HUES64 (cell line): ENCODE data around the gene PCBP3.

Experiments
- H3K27ac ChIP-seq: 2 replicates; pipeline ENCODE4 v1.7.0; 2013; ENCODE audit warnings: low read depth, low read length, inconsistent platforms
- H3K27me3 ChIP-seq: 2 replicates; pipeline ENCODE4 v1.6.1; 2013; ENCODE audit warnings: mild to moderate bottlenecking, low read length; ENCODE audit not compliant: insufficient read depth
- H3K36me3 ChIP-seq: 2 replicates; pipeline ENCODE4 v1.6.1; 2013; ENCODE audit warnings: mild to moderate bottlenecking, low read length; ENCODE audit not compliant: insufficient read depth
- H3K4me1 ChIP-seq: 2 replicates; pipeline ENCODE4 v1.6.1; 2013; ENCODE audit warnings: mild to moderate bottlenecking, low read length, moderate library complexity; ENCODE audit not compliant: insufficient read depth
- H3K4me3 ChIP-seq: 2 replicates; pipeline ENCODE4 v1.5.1; 2013; ENCODE audit warnings: mild to moderate bottlenecking, low read length, moderate library complexity
- H3K9ac ChIP-seq: 2 replicates; pipeline ENCODE4 v1.6.1; 2013; ENCODE audit warnings: mild to moderate bottlenecking, low read depth, low read length
- H3K9me3 ChIP-seq: 2 replicates; pipeline ENCODE4 v1.6.1; 2013; ENCODE audit warnings: low read depth, low read length; ENCODE audit not compliant: insufficient read depth
- WGBS: fragments of 150-250, 120-280 bp; methylation state at CpG from one replicate; pipeline ENCODE4 v1.1.7; 2013; ENCODE audit warnings: missing lambda C conversion rate; 5-methylcytosine and 5-hydroxymethylcytosine counted together

PCBP3 gene

GRCh38 chr21:45966791-45967394 lies 323.4 kb downstream of the PCBP3 start:
- peaks cover 28% of the 10 kb centered on the region for H3K9me3 ChIP-seq
- H3K27me3 ChIP-seq, result peaks cover 5% of the 10 kb centered on the region; the same call in 1 of the 2 replicates
- H3K4me1 ChIP-seq, result no peaks in the 10 kb centered on the region
- 93% methylated on average over 5 of the region's 9 CpGs for WGBS
- H3K36me3 ChIP-seq, result no peaks in the 10 kb centered on the region
- no peak overlapping the region for H3K27ac ChIP-seq
- H3K4me3 ChIP-seq, result no peak overlapping the region
- no peak overlapping the region for H3K9ac ChIP-seq

GRCh38 chr21:45969921-45970673 lies 326.6 kb downstream of the PCBP3 start:
- H3K36me3 ChIP-seq, result no peaks in the 10 kb centered on the region
- H3K4me3 ChIP-seq, result no peak overlapping the region
- no peak overlapping the region for H3K9ac ChIP-seq
- peaks cover 37% of the 10 kb centered on the region for H3K27me3 ChIP-seq
- 81% methylated on average over 22 of the region's 22 CpGs for WGBS
- peaks cover 5% of the 10 kb centered on the region; the same call in 1 of the 2 replicates for H3K9me3 ChIP-seq
- no peak overlapping the region for H3K27ac ChIP-seq
- H3K4me1 ChIP-seq, result peaks cover 5% of the 10 kb centered on the region; the same call in 1 of the 2 replicates

GRCh38 chr21:45970674-45971615 lies 327.4 kb downstream of the PCBP3 start:
- Histone ChIP-seq H3K27me3 (peaks cover 44% of the 10 kb centered on the region), H3K4me1 (peaks cover 7% of the 10 kb centered on the region; the same call in 1 of the 2 replicates), H3K4me3 (no peak overlapping the region), H3K27ac (no peak overlapping the region), H3K9ac (no peak overlapping the region), H3K9me3 (no peaks in the 10 kb centered on the region), H3K36me3 (no peaks in the 10 kb centered on the region)
- WGBS, result 49% methylated on average over 24 of the region's 25 CpGs

GRCh38 chr21:45971616-45972352 lies 328.3 kb downstream of the PCBP3 start:
- H3K9me3 ChIP-seq, result no peaks in the 10 kb centered on the region
- peaks cover 7% of the 10 kb centered on the region; the same call in 1 of the 2 replicates for H3K4me1 ChIP-seq
- no peak overlapping the region for H3K9ac ChIP-seq
- peaks cover 51% of the 10 kb centered on the region for H3K27me3 ChIP-seq
- WGBS, result 84% methylated on average over 20 of the region's 20 CpGs
- H3K36me3 ChIP-seq, result no peaks in the 10 kb centered on the region
- no peak overlapping the region for H3K4me3 ChIP-seq
- no peak overlapping the region for H3K27ac ChIP-seq

- Histone ChIP-seq H3K27ac (no peak overlapping the region), H3K4me3 (peak overlapping the region; percentile 59), H3K9ac (peak overlapping the region; percentile 58), H3K4me1 (peaks cover 7% of the 10 kb centered on the region; the same call in 1 of the 2 replicates), H3K27me3 (peaks cover 51% of the 10 kb centered on the region), H3K36me3 (no peaks in the 10 kb centered on the region), H3K9me3 (no peaks in the 10 kb centered on the region)
- 32% methylated on average over 18 of the region's 19 CpGs for WGBS
These were observed 328.8 kb downstream of the PCBP3 start for GRCh38 chr21:45972353-45972715.

GRCh38 chr21:45972716-45973474 lies 329.4 kb downstream of the PCBP3 start:
- no peaks in the 10 kb centered on the region for H3K36me3 ChIP-seq
- peaks cover 7% of the 10 kb centered on the region; the same call in 1 of the 2 replicates for H3K4me1 ChIP-seq
- peak overlapping the region; percentile 58 for H3K9ac ChIP-seq
- H3K4me3 ChIP-seq, result peak overlapping the region; percentile 59
- peaks cover 51% of the 10 kb centered on the region for H3K27me3 ChIP-seq
- H3K9me3 ChIP-seq, result no peaks in the 10 kb centered on the region
- H3K27ac ChIP-seq, result peak overlapping the region; percentile 49; the same call in 1 of the 2 replicates
- 6% methylated on average over 58 of the region's 58 CpGs for WGBS

DNA sequence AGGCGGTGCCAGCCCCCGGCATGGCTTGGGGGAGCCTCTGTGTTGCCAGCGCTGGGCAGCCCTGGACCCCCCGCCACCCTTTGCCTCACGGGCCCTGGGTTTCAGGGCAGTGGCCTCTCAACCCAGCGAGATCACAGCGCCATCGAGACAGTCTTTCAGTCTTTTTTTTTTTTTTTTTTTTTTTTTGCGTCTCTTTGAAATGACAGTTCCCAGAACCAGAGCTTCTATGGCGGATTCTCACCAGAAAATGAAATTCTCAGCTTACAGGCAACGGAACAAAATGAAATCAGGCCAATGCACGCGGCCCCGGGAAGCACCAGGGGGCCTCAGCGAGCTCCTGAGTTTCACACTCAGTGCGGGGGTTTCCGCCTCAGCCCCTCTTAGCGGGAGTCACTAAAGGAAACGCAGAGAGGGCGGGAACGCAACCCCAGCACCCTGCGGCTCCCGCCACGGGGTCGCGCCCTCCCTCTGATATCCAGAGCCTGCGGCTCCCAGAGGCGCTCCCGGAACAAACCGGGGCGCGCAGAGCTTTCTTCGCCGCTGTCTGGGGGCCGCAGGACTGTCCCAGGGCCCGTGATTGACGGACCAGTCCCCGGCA lies 330.0 kb downstream of the PCBP3 start:
- Histone ChIP-seq H3K4me3 (peak overlapping the region; percentile 59), H3K9ac (peak overlapping the region; percentile 58), H3K36me3 (no peaks in the 10 kb centered on the region), H3K9me3 (no peaks in the 10 kb centered on the region), H3K27me3 (peaks cover 51% of the 10 kb centered on the region), H3K27ac (peak overlapping the region; percentile 49; the same call in 1 of the 2 replicates), H3K4me1 (peaks cover 7% of the 10 kb centered on the region; the same call in 1 of the 2 replicates)
- WGBS, result 2% methylated on average over 38 of the region's 38 CpGs

DNA sequence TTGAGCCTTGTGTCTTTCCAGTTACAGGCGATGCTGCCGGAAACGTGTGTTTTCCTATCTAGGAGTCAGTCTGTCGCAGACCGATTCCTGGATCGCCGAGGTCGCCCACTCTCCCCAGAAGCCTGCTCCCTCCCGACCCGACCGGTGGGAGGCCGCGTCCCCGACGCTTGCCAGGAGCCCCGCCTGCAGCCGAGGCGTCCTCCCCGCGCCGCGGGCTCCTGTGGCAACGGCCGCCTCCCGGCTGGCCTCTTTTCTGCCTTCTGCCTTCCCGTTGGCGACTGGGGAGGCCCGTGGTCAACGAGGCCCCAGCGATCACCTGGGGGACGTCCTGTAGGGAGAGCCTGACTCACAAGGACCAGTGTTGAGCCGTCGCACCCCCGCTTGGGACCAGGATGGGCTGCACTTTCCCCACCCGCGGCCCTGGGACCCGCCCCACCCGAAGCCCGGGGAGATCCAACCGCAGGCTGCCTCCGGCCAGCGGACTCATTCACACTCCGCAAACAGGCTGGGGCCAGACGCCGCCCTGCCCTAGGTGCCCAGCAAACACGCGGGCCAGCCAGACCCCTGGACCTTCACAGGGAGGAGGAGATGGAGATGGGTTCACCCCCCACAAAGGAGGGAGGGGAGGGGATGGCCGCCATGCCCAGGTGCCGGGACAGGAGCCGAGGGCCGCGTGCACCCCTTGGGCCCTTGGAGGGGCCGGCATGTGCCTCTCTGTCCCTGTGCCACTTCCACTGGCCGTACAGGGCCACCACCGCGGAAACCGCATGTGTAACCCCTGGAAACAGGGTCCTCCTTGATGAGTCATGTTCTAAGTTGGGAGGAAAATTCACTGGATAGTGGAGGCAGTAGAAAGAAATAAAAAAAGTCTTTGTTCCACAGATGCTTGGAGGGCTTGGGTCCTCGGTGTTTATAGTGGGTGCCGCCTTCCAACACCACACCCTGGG lies 330.8 kb downstream of the PCBP3 start:
- Histone ChIP-seq H3K27ac (peak overlapping the region; percentile 63; the same call in 1 of the 2 replicates), H3K4me1 (peaks cover 12% of the 10 kb centered on the region; the same call in 1 of the 2 replicates), H3K27me3 (peaks cover 51% of the 10 kb centered on the region), H3K9ac (peak overlapping the region; percentile 58), H3K4me3 (peak overlapping the region; percentile 59), H3K9me3 (no peaks in the 10 kb centered on the region), H3K36me3 (no peaks in the 10 kb centered on the region)
- WGBS, result 3% methylated on average over 59 of the region's 59 CpGs
